NCI-H1105 treated with DMSO at 0.1 percent for 48 hours (cell line): ENCODE results near the gene GAL.
"Not testable (repeated sequence)": the region's sequence is repeated elsewhere in the genome, so short reads cannot be mapped to it uniquely, and the experiment has no call there.

ENCODE experiments used
- DNase-seq: peaks from one replicate; lab custom pipeline; 2025; lab: John Stamatoyannopoulos, UW

Gene GAL

GRCh38 chr11:68684385-68685356, at the start of gene GAL:
GAL (plus strand) TSS chr11:68684544; CDS start chr11:68684924, 380 bp downstream.
- DNase-seq, result peak; percentile 11

DNA sequence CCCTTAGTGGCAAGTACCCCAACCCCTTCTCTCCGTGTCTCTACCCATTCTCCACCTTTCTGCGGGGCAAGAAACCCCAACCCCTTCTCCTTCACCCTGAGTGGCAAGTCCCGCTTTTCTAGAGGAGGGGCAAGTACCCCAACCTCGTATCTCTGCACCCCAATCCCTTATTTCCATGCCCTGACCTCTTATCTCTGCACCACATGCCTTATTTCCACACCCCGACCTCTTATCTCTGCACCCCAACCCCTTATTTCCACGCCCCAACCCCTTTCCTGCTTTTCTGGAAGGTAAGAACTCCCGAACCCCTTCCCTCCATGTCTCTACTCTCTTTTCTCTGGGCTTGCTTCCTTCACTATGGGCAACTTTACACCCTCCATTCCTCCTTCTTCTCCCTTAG, 49.7 kb upstream of the GAL start:
- not testable (repeated sequence) for DNase-seq

DNA sequence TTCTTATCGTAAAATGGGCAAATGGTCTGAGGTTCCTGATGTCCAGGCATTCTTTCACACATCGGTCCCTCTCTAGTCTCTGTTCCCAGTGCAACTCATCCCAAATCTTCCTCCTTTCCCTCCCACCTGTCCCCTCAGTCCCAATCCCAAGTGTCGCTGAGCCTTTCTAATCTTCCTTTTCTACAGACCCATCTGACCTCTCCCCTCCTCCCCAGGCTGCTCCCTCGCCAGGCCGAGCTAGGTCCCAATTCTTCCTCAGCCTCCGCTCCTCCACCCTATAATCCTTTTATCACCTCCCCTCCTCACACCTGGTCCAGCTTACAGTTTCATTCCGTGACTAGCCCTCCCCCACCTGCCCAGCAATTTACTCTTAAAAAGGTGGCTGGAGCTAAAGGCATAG, 49.2 kb upstream of the GAL start:
- not testable (repeated sequence) for DNase-seq

DNA sequence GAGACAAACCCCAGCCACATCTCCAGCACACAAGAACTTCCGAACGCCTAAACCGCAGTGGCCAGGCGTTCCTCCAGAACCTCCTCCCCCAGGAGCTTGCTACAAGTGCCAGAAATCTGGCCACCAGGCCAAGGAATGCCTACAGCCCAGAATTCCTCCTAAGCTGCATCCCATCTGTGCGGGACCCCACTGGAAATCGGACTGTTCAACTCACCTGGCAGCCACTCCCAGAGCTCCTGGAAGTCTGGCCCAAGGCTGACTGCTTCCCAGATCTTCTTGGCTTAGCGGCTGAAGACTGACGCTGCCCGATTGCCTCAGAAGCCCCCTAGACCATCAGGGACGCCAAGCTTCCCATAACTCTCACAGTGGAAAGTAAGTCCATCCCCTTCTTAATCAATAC, 48.5 kb upstream of the GAL start:
- DNase-seq, result not testable (repeated sequence)

GRCh38 chr11:68639322-68639721, 45.0 kb upstream of the GAL start:
- DNase-seq, result not testable (repeated sequence)

GRCh38 chr11:68641880-68642279, 42.5 kb upstream of the GAL start:
- no peak for DNase-seq

DNA sequence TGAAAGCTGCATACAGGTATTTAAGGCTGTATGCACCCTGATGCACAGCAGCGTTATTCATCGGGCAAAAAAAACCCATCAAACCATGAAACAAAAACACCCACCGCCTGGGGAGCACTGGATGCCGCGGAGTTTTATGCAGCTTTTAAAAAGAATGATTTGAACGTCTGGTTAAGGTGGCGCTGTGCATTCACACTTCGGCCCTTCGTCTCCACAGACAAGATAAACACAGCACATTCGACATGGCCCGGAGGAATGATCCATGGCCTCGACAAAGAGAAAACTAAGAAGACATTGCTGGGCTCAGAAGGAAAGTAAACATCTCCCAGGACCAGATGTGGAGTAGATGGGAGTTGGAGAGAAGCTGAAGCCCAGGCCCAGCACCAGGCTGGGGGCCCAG, 40.8 kb upstream of the GAL start:
- DNase-seq, result no peak

- no peak for DNase-seq
Measured at GRCh38 chr11:68646832-68647231, 37.5 kb upstream of the GAL start.

DNA sequence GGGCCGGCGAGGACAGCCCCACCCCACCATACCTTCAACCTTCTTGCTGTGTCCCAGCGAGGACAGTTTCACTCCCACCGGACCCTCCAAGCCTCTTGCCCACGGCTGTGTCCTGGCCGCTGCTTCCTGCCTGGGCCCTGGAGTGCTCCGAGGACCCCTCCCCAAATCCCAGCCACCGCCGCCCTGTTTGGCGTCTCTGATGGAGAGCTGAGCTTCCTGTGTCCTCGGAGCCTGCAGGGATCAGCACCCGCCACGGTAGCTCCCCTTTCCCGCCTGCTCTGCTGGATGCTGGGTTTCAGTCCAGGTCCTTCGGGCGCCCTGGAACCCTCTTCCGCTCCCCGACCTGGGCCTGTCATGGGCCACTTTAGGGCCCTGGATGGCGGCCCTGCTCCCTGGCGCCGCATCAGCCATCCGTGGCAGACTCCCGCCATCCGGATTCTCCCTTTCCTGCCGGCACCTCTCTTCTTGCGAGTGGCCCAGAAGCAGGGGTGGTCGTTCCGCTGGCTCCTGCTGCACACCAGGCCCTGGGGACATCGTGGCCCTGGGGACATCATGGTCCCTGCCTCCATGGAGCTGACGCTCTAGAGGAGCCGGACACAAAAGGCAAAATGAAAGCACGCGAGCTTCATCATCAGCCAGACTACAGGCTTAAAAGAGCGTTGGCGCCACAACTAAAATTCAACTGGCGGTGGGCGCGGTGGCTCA, 34.3 kb upstream of the GAL start:
- DNase-seq, result no peak

- DNase-seq, result no peak
Measured at GRCh38 chr11:68650801-68651200, 33.5 kb upstream of the GAL start.

GRCh38 chr11:68651208-68651984, 32.9 kb upstream of the GAL start:
- no peak for DNase-seq

- no peak for DNase-seq
Measured at GRCh38 chr11:68651985-68652682, 32.2 kb upstream of the GAL start.

DNA sequence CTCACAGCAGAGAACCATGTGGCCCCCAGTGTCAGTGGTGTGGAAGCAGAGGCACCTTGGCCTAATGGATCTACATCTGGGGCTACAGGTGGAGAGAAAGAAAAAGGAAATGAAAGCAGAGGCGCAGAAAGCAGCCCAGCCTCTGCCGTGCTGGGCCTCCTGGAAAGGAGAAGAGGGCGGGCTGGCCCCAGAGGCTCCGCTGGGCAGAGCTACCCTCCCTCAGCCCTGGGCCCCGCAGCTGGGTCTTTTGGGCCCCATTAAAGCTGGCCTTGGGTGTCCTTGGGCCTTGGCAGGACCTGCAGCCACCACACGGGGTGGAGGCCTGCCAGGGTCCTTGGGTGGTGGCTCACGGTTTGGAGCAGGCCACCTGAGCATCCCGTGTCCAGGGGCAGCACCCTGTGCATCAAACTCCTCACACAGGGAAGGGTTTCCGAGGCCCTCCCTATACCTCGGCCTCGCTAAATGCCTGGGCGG, 31.6 kb upstream of the GAL start:
- no peak for DNase-seq

DNA sequence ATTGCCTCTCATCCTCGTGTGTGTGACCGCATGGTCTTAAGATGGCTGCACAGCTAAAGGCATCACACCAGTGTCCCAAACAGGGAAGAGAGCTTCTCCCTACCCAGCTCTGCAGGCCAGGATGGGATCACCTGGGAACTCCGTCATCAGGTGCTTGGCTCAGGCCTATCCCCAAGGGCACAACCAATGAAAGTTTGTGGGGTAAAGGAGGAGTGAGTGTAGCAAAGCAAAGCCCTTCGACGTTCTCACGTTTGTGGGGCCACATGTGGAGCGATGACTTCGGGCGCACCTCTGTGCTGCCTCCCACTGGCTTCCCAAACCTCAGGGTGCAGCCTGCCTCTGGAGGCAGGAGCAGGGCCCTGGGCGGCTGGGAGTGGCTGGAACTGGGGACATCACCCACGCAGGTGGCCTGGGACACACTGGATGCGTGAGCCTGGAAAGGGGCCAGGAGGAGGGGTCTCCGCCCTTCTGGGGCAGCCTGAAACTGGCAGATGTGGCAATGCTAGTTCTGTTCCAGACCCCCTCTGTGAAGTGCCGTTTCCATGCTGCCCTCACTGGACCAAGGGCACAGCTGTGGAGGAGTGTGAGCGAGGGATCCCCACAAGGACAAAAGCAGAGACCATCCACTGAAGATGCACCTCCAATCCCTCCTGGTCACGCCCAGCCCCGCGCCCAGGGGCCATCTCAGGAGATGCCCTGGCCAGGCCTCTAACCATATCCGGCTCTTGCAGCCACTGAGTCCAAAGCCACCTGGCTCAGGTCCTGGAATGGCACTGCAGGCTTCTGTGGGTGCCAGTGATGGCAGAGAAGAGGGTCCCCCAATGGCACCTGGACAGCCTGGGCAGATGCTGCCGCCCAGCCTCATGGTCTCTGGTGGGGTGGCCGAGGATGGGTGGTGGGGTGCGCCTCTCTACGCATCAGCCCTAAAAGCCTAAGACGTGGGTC, 30.6 kb upstream of the GAL start:
- no peak for DNase-seq

DNA sequence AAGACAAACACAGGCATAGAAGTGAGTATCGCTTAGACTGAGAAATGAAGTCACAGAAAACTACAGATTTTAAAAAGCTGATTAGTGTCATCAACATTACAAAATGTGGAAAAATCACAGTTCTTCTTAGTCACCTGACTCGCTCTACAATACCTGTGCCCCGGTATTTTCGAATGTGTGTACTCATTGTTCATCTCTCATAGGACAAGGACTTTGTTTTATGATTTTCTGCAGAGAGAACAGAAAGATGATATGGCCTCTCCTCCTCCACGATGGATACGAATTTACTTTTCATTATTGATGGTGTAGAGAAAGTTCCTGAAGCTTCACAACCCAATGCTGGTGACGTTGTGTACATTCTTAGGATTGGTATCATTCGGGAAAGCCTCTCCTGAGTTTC, 29.4 kb upstream of the GAL start:
- no peak for DNase-seq

- no peak for DNase-seq
Measured at GRCh38 chr11:68655406-68655805, 28.9 kb upstream of the GAL start.

GRCh38 chr11:68655806-68656205, 28.5 kb upstream of the GAL start:
- DNase-seq, result no peak

DNA sequence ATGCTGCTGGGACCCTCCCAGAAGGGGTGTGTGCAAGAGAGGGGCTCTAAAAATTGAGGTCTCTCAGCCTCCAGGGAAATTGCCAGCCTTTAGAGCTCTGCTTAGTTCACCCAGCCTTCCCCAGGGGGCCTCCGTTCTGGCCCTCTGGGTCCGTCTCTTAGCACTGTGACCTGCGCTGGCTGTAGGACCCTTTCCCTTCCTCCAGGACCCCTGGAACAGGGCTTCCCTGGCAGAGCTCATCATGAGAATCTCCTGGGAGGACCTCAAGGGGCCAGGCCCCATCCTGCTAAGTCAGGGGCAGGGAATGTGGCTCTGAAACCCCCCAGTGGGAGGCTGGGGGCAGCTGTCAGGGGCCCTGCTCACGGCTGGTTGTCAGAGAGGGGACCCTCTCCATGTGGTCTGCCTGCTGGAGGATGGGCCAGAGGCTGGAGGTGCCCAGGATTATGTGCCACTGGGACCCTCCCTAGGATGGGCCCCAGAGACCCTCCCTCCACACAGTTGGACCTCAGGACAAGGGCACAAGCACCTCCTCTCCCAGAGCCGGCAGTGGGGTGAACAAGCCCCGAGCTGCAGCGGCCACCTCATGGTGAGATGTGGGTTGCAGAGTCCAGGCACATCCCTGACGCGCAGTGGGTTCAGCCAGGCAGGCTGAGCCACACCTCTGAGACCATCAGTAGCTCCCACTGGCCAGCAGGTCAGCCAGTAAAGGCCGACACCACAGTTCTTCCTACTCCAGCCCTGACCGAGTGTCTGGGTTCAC, 27.1 kb upstream of the GAL start:
- no peak for DNase-seq

- DNase-seq, result no peak
Measured at GRCh38 chr11:68658097-68658496, 26.2 kb upstream of the GAL start.

GRCh38 chr11:68658661-68659060, 25.7 kb upstream of the GAL start:
- no peak for DNase-seq
